GM23248 (cell line): Measurements from ENCODE around the gene SNX22. TPM values are rescaled to one million over a fixed set of nuclear protein-coding genes. Genes with fewer than 3 reads are reported as not detected.
A peak's percentile ranks its signal among the peaks of the same experiment; 100 is the strongest.

Experiments
- DNase-seq: peaks from one replicate; pipeline ENCODE4 v3.0.0-alpha.2; 2015
- H2AFZ ChIP-seq: fragments of 200-600 bp; sonication (generic); 2 replicates; pipeline ENCODE4 v1.6.1; 2016; ENCODE audit warnings: antibody characterized with exemption
- H3F3A ChIP-seq: fragments of 200-600 bp; sonication (generic); 2 replicates; pipeline ENCODE4 v1.6.1; 2016; ENCODE audit warnings: mild to moderate bottlenecking, antibody characterized with exemption, mixed run types; ENCODE audit not compliant: insufficient read depth
- H3K27ac ChIP-seq: fragments of 200-600 bp; sonication (generic); 2 replicates; pipeline ENCODE4 v1.5.1; 2016; ENCODE audit warnings: mild to moderate bottlenecking
- H3K27me3 ChIP-seq: fragments of 200-600 bp; sonication (generic); replicated peaks from 2 replicates; pipeline ENCODE4 v1.6.1; 2016; ENCODE audit warnings: mild to moderate bottlenecking; ENCODE audit not compliant: insufficient read depth
- H3K36me3 ChIP-seq: fragments of 200-600 bp; sonication (generic); 2 replicates; pipeline ENCODE4 v1.6.1; 2016; ENCODE audit warnings: low read depth, mild to moderate bottlenecking
- H3K4me1 ChIP-seq: fragments of 200-600 bp; sonication (generic); 2 replicates; pipeline ENCODE4 v1.6.1; 2016; ENCODE audit warnings: mild to moderate bottlenecking; ENCODE audit not compliant: insufficient read depth
- H3K4me2 ChIP-seq: fragments of 200-600 bp; sonication (generic); one replicate; pipeline ENCODE4 v1.6.1; 2016; ENCODE audit warnings: mild to moderate bottlenecking; ENCODE audit not compliant: unreplicated experiment
- H3K4me3 ChIP-seq: fragments of 200-600 bp; sonication (generic); 2 replicates; pipeline ENCODE4 v1.5.1; 2016; ENCODE audit warnings: mild to moderate bottlenecking
- H3K79me2 ChIP-seq: fragments of 200-600 bp; sonication (generic); 2 replicates; pipeline ENCODE4 v1.6.1; 2016; ENCODE audit warnings: mild to moderate bottlenecking; ENCODE audit not compliant: insufficient read depth
- H3K9ac ChIP-seq: fragments of 200-600 bp; sonication (generic); 2 replicates; pipeline ENCODE4 v1.6.1; 2016; ENCODE audit warnings: mild to moderate bottlenecking
- H3K9me2 ChIP-seq: fragments of 200-600 bp; sonication (generic); 2 replicates; pipeline ENCODE4 v1.6.1; 2016; ENCODE audit warnings: mixed run types, mild to moderate bottlenecking, moderate library complexity; ENCODE audit not compliant: insufficient read depth
- H3K9me3 ChIP-seq: fragments of 200-600 bp; sonication (generic); one replicate; pipeline ENCODE4 v1.6.1; 2017; ENCODE audit warnings: low read depth
- H4K20me1 ChIP-seq: fragments of 200-600 bp; sonication (generic); 2 replicates; pipeline ENCODE4 v1.6.0; 2016; ENCODE audit not compliant: insufficient read depth
- EZH2 ChIP-seq: fragments of 200-600 bp; sonication (generic); IDR thresholded peaks from 2 replicates; pipeline ENCODE4 v1.6.1; 2018; ENCODE audit warnings: antibody characterized with exemption, mild to moderate bottlenecking; ENCODE audit not compliant: insufficient read depth, poor library complexity, severe bottlenecking
- EZH2phosphoT487 ChIP-seq: fragments of 200-600 bp; sonication (generic); IDR thresholded peaks from 2 replicates; pipeline ENCODE4 v1.6.1; 2018; ENCODE audit warnings: antibody characterized with exemption, moderate library complexity, mild to moderate bottlenecking, low read depth; ENCODE audit not compliant: insufficient read depth
- WGBS, 2 experiments: methylation state at CpG; one replicate each; pipeline ENCODE4 v1.1.6; 2015 to 2017; ENCODE audit warnings: low lambda C conversion rate in 2 of 2, low coverage in 1 of 2; ENCODE audit errors: missing lambda C conversion rate in 2 of 2; 5-methylcytosine and 5-hydroxymethylcytosine counted together
- in situ Hi-C: fragments of 300-500 bp; cut with MboI; formaldehyde crosslinking; loops from 2 replicates; pipeline ENCODE4 v1.15.0; 2020
- polyA plus RNA-seq: library from polyadenylated mRNA; unstranded; fragments of >200 nt; fragmentation: Nextera tagmentation; extraction: Ambion mirVana; gene quantifications from 2 replicates; pipeline ENCODE4 v1.2.1, GENCODE V29; 2016
- total RNA-seq: library from RNA; depleted of rRNA; stranded (reverse); fragments of >200 nt; shearing (Covaris generic); gene quantifications from 2 replicates; pipeline ENCODE4 v1.2.3, GENCODE V29; 2014

The SNX22 gene
- total and polyA plus RNA-seq, 2 experiments from 2014 or later = 0.66 TPM; not detected in 1

DNA sequence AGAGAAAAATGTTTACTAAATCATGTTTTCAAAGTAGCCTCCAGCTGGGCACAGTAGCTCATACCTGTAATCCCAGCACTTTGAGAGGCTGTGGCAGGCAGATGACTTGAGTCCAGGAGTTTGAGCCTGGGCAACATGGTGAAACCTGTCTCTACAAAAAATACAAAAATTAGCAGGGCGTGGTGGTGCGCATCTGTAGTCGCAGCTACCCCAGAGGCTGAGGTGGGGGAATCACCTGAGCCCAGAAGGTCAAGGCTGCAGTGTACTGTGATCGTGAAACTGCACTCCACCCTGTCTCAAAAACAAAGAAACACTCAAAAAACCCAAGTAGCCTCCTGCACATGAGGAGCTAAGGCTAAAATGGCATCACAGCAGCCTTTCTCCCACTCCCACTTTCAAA is 12.9 kb downstream of the SNX22 start:
- no peaks in the 10 kb centered on the region for H3K27me3 ChIP-seq
- 0 out of 2 replicates have a peak overlapping the region, but pooled peaks have one; percentile 90 for H3K27ac ChIP-seq
- no peaks in the 10 kb centered on the region for H3K9me2 ChIP-seq
- in situ Hi-C loops = no loop called here
- no peak overlapping the region for H3K4me2 ChIP-seq
- H3K79me2 ChIP-seq = peaks cover 31% of the 10 kb centered on the region
- no peaks in the 10 kb centered on the region for H4K20me1 ChIP-seq
- peaks cover 19% of the 10 kb centered on the region for H3K36me3 ChIP-seq
- peak overlapping the region; percentile 94; the same call in 1 of the 2 replicates for H2AFZ ChIP-seq
- no peak for DNase-seq
- 97 to 98% methylated on average over 4 of the region's 4 CpGs for WGBS, 2 experiments
- H3F3A ChIP-seq = peaks cover 64% of the 10 kb centered on the region
- H3K4me3 ChIP-seq = no peak overlapping the region
- H3K4me1 ChIP-seq = peaks cover 26% of the 10 kb centered on the region
- H3K9ac ChIP-seq = no peak overlapping the region
- no peak for TF ChIP-seq EZH2
- TF ChIP-seq EZH2phosphoT487 = no peak
- H3K9me3 ChIP-seq = no peaks in the 10 kb centered on the region

DNA sequence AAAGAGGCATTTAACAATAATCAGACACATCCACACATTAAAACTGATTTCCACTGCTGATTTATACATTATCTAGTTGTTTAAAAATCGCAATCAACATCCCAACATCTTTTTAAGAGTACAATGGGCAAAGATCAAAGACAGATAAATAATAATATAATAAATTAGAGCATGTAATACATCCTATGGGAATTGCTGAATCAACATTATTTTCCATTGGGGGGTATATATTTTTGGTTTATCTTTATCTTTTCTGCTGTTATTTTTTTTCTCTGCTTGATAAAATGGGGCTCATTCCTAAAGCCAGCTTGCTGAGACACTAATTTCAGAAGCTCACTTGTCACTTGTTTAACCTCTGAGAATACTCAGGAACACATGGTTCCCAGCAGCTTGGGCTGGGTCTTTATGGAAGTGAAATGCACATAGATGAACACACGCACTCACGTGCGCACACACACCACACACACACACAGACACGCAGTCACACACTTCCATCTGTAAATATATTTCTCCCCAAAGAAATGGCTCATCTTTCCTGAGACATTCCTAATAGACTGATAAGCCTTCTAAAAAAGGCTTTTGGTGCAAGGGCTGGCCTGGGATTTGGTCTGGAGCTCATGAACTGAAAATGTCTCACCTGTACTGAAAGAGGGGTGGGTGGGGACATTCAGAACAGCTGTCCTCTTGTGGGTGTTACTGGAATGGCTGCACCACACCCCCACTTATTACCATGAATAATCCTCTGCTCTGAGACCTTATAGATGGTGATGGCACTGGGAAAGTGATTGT is 14.8 kb downstream of the SNX22 start:
- H3K4me1 ChIP-seq = peaks cover 12% of the 10 kb centered on the region
- TF ChIP-seq EZH2phosphoT487 (no peak), EZH2 (no peak)
- no peaks in the 10 kb centered on the region for H4K20me1 ChIP-seq
- no peak for DNase-seq
- H3K9me3 ChIP-seq = no peaks in the 10 kb centered on the region
- peaks cover 49% of the 10 kb centered on the region for H3F3A ChIP-seq
- peaks cover 13% of the 10 kb centered on the region for H3K79me2 ChIP-seq
- no peak overlapping the region for H3K9ac ChIP-seq
- peaks cover 8% of the 10 kb centered on the region; the same call in 1 of the 2 replicates for H3K36me3 ChIP-seq
- no peaks in the 10 kb centered on the region for H3K27me3 ChIP-seq
- H3K4me2 ChIP-seq = no peak overlapping the region
- H3K27ac ChIP-seq = no peak overlapping the region
- H3K4me3 ChIP-seq = no peak overlapping the region
- H3K9me2 ChIP-seq = no peaks in the 10 kb centered on the region
- 55 to 63% methylated on average over 5 of the region's 5 CpGs for WGBS, 2 experiments
- in situ Hi-C loops = no loop called here
- no peak overlapping the region for H2AFZ ChIP-seq

DNA sequence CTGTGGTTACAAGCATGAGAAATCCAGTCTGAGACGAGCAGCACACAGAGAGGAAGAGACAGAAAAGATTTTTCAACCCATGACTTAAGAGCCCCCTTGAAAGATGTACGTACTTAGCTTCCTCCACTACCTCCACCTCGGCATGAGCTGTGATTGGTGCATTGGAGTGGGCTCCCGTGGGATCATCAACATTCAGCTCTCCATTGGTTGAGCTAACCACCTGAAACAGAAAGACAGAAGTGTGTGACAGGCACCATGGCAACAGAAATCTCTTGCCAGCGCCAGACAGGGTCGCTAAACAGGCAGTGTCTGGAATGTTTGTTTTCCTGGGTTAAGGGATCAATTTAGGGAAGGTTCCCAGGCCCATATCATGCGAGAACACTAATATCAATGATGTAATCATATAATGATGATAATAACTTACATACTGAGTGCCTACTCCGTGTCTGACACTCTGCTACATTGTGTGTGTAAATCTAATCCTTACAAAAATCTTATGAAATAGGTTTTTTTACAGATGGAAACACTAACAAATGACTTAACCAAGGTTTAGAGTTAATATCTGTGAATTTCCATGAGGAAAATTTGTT is 28.8 kb downstream of the SNX22 start:
- WGBS, 2 experiments = 83 to 86% methylated on average over 8 of the region's 8 CpGs
- no peaks in the 10 kb centered on the region for H3K79me2 ChIP-seq
- H3K4me1 ChIP-seq = no peaks in the 10 kb centered on the region
- no peaks in the 10 kb centered on the region for H3F3A ChIP-seq
- in situ Hi-C loops = no loop called here
- no peak for TF ChIP-seq EZH2phosphoT487
- no peak for TF ChIP-seq EZH2
- no peaks in the 10 kb centered on the region for H4K20me1 ChIP-seq
- H3K27ac ChIP-seq = no peak overlapping the region
- H3K9me3 ChIP-seq = no peaks in the 10 kb centered on the region
- no peak overlapping the region for H3K4me2 ChIP-seq
- H2AFZ ChIP-seq = no peak overlapping the region
- peaks cover 19% of the 10 kb centered on the region for H3K36me3 ChIP-seq
- no peak for DNase-seq
- no peak overlapping the region for H3K4me3 ChIP-seq
- H3K27me3 ChIP-seq = no peaks in the 10 kb centered on the region
- H3K9me2 ChIP-seq = no peaks in the 10 kb centered on the region
- H3K9ac ChIP-seq = no peak overlapping the region

DNA sequence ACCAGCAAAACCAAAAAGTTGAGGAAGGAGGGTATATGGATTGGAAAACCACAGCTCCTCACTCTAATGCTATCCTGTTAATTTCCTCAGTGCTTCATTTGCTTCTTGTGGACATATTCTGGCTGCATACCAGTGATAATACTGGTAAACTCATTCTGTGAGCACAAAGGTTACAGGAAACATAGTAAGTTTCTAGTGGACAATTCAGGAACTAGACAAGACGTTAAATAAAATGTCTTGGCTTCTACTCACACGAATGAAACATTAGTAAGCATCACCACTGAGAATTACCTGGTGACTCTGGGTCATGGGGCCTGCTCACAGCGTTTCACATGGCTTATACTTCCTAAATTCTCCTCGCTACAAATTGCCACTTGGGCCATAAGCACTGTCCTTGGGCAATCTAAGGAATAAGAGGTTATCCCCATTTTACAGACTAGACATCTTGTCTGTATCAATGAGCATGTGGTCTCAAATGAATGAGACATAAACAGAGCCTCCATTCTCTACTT is 31.4 kb downstream of the SNX22 start:
- 94 to 99% methylated on average over 4 of the region's 4 CpGs for WGBS, 2 experiments
- Histone ChIP-seq H3F3A (0 out of 2 replicates have a peak, but pooled peaks cover 3% of the 10 kb centered on the region), H3K4me2 (no peak overlapping the region), H3K36me3 (peaks cover 19% of the 10 kb centered on the region), H3K9me3 (no peaks in the 10 kb centered on the region), H3K9me2 (no peaks in the 10 kb centered on the region), H3K4me1 (no peaks in the 10 kb centered on the region), H3K9ac (no peak overlapping the region), H3K79me2 (no peaks in the 10 kb centered on the region), H3K27ac (no peak overlapping the region), H3K4me3 (no peak overlapping the region), H3K27me3 (no peaks in the 10 kb centered on the region), H4K20me1 (no peaks in the 10 kb centered on the region), H2AFZ (no peak overlapping the region)
- TF ChIP-seq EZH2phosphoT487 (no peak), EZH2 (no peak)
- DNase-seq = no peak
- in situ Hi-C loops = no loop called here
